GM21423 (cell line): Measurements from ENCODE around the gene SNX25.
A peak's percentile ranks its signal among the peaks of the same experiment; 100 is the strongest.

Source experiments
- ATAC-seq: cut with Tn5 transposase; IDR thresholded peaks from one replicate; pipeline ENCODE4 v1.9.1; 2021; ENCODE audit warnings: mild to moderate bottlenecking, moderate library complexity; ENCODE audit not compliant: unreplicated experiment

The SNX25 gene

DNA sequence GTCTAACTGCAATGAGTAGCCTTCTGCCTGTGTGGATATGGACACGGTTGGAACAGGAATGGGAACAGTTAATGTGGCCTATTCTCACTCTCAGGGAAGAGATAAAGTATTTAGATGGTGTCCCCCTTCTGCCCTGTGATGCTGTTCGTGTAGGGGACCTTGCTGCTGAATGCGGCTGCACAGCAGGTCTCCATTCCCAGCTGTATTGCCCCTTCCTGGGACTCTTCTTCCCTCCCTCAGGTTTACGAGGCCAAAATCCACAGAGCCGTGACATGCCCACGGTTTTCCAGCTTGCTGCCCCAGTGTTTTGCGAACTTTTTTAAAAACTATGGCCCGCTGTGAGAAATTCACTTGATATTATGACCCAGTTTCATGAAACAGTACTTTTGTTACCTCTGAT, 50.3 kb downstream of the SNX25 start:
- ATAC-seq: no peak

GRCh38 chr4:185261946-185262345, 52.5 kb downstream of the SNX25 start:
- ATAC-seq: no peak

DNA sequence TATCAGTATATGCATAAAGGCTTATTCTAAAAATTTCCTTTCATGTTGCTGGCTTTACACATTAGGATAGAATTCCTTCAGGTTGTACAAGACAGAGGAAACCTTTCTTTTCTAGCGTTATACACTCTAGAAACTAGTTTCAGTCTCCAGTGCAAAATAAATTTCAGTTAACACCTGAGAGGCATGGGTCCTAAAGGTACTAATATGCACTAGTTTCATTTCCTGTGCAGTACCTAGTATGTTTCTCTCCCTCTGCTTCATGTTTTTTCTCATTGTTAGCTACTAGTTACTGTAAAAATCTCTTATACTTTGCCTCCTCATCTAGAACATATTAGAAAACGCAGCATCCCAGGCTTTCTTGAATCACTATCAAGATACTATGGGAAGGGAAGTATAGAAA, 54.0 kb downstream of the SNX25 start:
- ATAC-seq: peak; percentile 65

GRCh38 chr4:185265942-185266341, 56.5 kb downstream of the SNX25 start:
- ATAC-seq: peak; percentile 90

DNA sequence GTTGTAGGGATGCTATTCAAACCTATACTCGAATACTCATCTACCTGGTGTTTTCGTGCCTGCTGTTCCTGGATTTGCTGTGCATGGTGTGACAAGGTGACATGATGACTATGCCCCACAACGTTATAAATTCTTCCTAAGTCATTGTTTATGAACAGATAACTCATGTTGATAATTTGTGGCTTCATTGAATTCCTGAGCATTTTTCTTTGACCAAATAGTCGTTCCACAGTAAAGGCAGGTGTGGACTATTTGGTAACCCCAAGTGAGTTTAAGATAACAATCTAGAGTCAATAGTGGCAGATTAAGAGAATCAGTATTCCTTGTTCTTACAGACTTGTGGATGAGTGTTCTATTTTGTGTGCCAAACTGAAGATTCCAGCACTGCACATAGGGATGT, 59.9 kb downstream of the SNX25 start:
- no peak for ATAC-seq

GRCh38 chr4:185270037-185270436, 60.6 kb downstream of the SNX25 start:
- ATAC-seq: no peak

GRCh38 chr4:185270885-185271284, 61.5 kb downstream of the SNX25 start:
- ATAC-seq: no peak

GRCh38 chr4:185272245-185272644, 62.8 kb downstream of the SNX25 start:
- ATAC-seq: no peak

- no peak for ATAC-seq
Measured at GRCh38 chr4:185275501-185275900, 66.1 kb downstream of the SNX25 start.

DNA sequence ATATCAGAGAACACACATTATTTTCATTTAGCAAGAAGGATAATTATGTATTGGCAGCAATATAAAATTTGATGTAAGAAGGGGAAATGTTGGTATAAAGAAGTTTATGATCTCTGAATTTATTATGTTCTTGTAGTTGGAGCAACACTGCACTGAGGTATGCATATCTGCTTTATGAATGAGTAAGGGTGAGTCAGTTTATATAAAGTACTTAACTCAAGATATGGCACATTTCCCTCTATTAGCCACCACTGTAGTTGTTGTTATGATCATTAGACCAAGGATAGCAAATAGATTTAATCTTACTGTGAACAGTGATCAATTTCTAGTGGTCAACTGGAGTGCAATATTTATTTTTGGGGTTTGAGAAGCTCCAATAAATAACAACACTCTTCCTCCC, 66.6 kb downstream of the SNX25 start:
- no peak for ATAC-seq

GRCh38 chr4:185278716-185279115, 69.3 kb downstream of the SNX25 start:
- ATAC-seq: no peak

DNA sequence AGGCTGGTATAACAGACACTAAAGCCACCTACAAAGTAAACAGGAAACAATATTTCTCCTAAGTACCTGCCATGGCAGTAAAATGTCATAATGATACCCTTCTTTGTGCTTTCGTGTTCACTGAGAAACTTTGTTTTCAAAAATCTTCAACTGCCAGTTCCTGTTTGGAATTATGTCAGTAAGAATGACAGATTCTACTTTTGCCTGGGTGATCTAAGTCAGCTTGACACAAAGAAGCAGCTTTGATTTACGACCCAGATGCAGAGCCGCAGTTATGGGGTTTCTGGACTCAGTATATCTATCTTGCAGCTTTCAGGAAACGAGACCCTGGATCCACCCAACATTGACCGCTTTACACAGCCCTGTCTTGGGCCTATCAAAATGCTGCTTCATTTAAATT, 71.2 kb downstream of the SNX25 start:
- no peak for ATAC-seq

DNA sequence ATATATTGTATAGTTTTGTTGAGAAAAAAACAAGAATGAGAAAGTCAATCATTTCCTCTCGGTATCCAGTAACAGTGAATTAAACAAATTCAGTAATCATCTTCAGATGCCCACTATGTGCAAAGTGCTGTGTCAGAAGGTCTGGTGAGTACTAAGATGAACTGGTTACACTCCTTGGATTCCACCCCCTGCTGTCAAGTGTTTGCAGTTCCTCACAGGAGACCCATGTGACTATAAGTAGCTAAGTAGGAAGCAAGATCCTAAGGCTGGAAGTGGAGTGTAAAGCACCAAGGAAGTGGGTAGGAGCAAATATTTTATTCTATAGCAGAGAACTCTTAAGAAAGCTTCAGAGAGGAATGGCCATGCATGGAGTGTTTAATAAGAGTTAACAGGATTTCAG, 73.6 kb downstream of the SNX25 start:
- no peak for ATAC-seq

DNA sequence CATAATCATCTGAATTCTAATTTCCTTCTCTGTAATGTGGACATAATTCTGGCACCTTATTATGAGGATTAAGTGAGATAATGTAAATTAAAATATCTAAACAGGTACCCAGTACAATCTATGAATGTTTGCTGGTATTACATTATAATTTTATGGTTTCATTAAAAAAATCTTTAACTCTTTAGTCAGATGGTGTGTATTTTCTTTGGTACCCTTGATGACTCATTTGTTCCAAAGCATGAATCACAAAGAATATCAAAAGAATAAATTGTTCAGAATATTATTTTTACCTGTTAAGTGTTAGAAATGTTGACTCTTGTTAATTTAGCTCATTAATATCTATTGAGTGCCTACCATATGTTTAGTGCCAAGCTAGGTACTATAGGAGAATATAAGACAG, 74.3 kb downstream of the SNX25 start:
- ATAC-seq: no peak

- ATAC-seq: no peak
Measured at GRCh38 chr4:185285632-185286393, 76.4 kb downstream of the SNX25 start.

DNA sequence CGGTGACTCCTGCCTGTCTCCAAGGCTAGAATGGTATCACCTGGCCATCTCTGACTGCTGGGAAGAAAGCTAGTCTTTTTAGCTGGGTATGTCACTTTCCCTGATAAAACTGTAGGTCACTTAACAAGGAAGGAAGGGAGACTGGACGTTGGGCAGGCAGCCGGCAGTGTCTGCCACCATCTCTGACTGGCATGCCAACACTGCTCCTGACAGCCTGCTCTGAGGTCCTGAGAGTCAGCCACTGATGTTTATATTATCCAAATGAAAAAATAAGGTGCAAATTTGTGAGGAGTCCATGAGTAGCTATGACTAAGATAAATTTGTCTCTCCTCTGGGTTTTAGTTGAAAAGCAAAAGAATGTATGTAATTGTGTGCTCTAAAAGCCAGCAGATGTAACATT, 77.2 kb downstream of the SNX25 start:
- ATAC-seq: no peak

DNA sequence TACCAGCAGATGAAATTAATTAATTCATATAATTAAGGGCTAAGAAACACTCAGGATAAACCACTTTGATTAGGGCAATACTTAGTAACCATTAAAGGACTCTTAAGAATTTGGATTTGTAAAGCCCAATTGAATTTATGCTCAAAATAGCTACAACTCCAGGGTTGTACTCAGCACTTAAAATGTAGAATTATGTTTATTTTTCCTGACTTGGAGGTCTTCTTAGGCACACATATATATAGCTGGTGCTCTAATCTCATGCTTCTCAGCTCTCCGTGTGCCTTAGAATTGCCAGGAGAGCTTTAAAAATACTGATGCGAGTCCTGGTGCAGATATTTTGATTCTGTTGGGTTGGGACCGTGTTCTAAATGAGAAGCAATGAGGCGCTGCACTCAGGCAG, 77.6 kb downstream of the SNX25 start:
- no peak for ATAC-seq

DNA sequence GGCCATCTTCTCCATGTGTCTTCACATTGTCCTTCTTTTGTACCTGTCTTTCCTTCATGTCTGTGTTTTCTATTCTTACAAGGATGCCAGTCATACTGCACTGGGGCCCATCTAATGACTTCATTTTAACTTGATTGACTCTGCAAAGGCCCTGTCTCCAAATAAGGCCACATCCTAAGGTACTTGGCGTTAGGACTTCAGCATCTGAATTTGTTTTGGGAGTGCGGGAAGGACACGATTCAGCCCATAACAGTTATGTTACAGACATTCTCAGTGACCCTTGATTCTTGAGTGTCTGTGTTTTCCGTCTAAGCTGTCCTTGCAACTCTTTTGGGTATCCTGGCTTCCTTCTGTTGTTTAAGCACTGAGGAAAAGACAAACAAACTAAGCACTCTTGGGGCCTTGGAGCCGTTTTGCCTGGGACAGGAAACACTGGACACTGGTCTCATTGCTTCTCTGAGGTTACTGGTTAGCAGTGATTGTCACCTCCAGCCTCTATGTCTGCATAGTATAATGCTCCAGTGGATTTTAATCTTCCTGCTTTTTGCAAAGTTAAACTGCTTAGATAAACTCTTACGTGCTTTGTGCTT, 80.7 kb downstream of the SNX25 start:
- no peak for ATAC-seq

DNA sequence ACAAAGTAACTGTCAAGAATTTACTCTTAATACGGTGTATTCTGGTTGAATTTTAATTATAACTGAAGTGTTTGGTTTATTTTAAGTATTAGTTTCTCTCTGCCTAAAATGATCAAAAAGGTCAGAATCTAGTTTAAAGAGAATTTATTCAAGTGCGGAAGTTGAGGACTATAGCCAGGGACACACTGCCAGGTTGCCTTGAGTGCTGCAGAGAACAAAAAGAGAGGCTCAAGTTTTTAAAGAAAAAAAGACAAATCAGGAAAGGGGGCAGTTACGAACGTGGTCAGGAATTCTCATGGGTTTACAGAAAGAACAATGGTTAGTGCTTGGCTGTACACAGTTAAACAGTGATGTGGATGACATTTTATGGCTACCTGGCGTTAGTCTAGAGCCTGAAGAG, 81.3 kb downstream of the SNX25 start:
- ATAC-seq: no peak

DNA sequence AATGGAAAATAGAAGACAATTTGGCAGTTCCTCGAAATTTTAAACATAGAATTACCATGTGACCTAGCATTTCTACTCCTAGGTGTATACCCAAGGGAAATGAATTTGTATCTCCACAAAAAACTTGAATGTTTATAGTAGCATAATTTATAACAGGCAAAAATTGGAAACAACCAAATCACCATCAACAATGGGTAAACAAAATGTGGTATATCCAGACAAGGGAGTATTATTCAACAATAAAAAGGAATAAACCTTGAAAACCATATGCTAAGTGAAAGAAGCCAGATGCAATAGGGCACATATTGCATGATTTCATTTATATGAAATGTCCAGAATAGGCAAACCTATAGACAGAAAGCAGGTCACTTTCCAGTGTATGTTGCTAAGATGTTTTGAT, 83.8 kb downstream of the SNX25 start:
- ATAC-seq: no peak

DNA sequence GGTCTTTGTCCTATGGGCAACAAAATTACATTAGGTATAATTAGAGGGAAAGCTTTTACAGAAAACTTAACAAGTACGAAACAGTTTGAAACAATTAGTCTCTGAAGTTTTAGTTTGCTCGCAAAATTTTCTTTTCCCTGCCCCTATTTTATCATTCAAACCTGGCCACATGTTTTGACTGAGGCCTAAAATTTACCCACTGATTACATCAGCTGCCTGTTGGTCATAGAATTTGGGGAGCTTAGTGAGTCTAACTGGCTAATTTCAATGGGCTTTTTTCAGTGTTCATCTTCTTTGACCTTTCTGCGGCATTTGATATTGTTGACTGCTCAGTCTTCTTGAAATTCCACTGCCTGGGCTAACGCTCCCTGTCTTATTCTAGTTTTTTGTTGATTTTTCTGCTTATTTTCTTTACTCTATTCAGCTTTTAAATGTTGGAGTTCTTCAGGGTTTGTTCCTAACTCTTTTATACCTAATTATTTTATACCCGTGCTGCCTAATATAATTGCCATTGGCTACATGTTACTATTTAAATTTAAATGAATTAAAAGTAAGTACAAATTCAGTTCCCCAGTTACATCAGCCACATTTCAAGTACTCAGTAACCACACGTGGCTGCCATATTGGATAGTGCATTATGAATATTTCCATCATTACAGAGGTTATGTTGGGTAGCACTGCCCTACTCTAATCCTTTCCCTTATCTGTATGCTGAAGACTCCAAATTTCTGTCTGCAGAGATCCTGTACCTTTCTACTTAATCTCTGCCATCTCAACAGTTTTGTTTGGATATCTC, 87.5 kb downstream of the SNX25 start:
- ATAC-seq: no peak
